Neural cell (in vitro differentiated cells): ENCODE results near the gene CDX4. TPM values are rescaled to one million over a fixed set of nuclear protein-coding genes. Genes with fewer than 3 reads are reported as not detected.

ENCODE experiments used
- H2AFZ ChIP-seq: fragments of 200-600, 300-800 bp; sonication (generic), shearing (Covaris generic); 2 replicates; pipeline ENCODE4 v1.6.0; 2014; ENCODE audit warnings: low read depth, mild to moderate bottlenecking, antibody characterized with exemption, low read length, moderate library complexity
- H3F3A ChIP-seq: fragments of 200-600 bp; shearing (Covaris generic); 2 replicates; pipeline ENCODE4 v1.6.1; 2016; ENCODE audit warnings: mild to moderate bottlenecking, moderate library complexity, mixed read lengths, antibody characterized with exemption, low read length; ENCODE audit not compliant: insufficient read depth, poor library complexity, severe bottlenecking
- H3K27ac ChIP-seq: fragments of 200-600, 300-800 bp; sonication (generic), shearing (Covaris generic); 2 replicates; pipeline ENCODE4 v1.5.1; 2014; ENCODE audit warnings: mild to moderate bottlenecking, low read length, moderate library complexity
- H3K27me3 ChIP-seq: fragments of 300-800, 200-600 bp; sonication (generic), shearing (Covaris generic); 2 replicates; pipeline ENCODE4 v1.6.0; 2014; ENCODE audit warnings: mild to moderate bottlenecking, low read depth, low read length, moderate library complexity; ENCODE audit not compliant: insufficient read depth
- H3K36me3 ChIP-seq: fragments of 300-800, 200-600 bp; sonication (generic), shearing (Covaris generic); 2 replicates; pipeline ENCODE4 v1.5.1; 2014; ENCODE audit warnings: mild to moderate bottlenecking, antibody characterized with exemption, low read length, moderate library complexity; ENCODE audit not compliant: insufficient read depth
- H3K4me2 ChIP-seq: fragments of 300-800, 200-600 bp; sonication (generic), shearing (Covaris generic); 2 replicates; pipeline ENCODE4 v1.6.0; 2014; ENCODE audit warnings: mild to moderate bottlenecking, low read length
- H3K4me3 ChIP-seq: fragments of 300-800, 200-600 bp; sonication (generic), shearing (Covaris generic); 2 replicates; pipeline ENCODE4 v1.5.1; 2014; ENCODE audit warnings: mild to moderate bottlenecking, low read length, moderate library complexity
- H3K79me2 ChIP-seq: fragments of 200-600 bp; shearing (Covaris generic); replicated peaks from 2 replicates; pipeline ENCODE4 v1.6.0; 2014; ENCODE audit warnings: mild to moderate bottlenecking, low read length, moderate library complexity; ENCODE audit not compliant: insufficient read depth
- H3K9ac ChIP-seq: fragments of 300-800, 200-600 bp; sonication (generic), shearing (Covaris generic); 2 replicates; pipeline ENCODE4 v1.6.1; 2016; ENCODE audit warnings: mild to moderate bottlenecking, low read length, mixed read lengths
- H3K9me2 ChIP-seq: fragments of 200-600 bp; shearing (Covaris generic); 2 replicates; pipeline ENCODE4 v1.6.1; 2016; ENCODE audit warnings: mild to moderate bottlenecking, low read length, mixed read lengths; ENCODE audit not compliant: insufficient read depth
- H3K9me3 ChIP-seq: fragments of 200-600, 300-800 bp; sonication (generic), shearing (Covaris generic); 2 replicates; pipeline ENCODE4 v1.6.1; 2016; ENCODE audit warnings: mild to moderate bottlenecking, mixed run types, low read length, moderate library complexity, mixed read lengths
- H4K20me1 ChIP-seq: fragments of 200-600 bp; shearing (Covaris generic); 2 replicates; pipeline ENCODE4 v1.6.1; 2016; ENCODE audit warnings: mild to moderate bottlenecking, mixed run types; ENCODE audit not compliant: insufficient read depth
- EP300 ChIP-seq: fragments of 450-650 bp; conservative IDR thresholded peaks from 2 replicates; pipeline ENCODE4 v1.6.1; 2014; ENCODE audit warnings: antibody characterized with exemption, mild to moderate bottlenecking, moderate library complexity; ENCODE audit not compliant: poor library complexity, severe bottlenecking
- EZH2 ChIP-seq: fragments of 200-600, 300-800 bp; shearing (Covaris generic), sonication (generic); IDR thresholded peaks from 2 replicates; pipeline ENCODE4 v1.6.1; 2014; ENCODE audit warnings: antibody characterized with exemption, low read length, borderline replicate concordance, mild to moderate bottlenecking; ENCODE audit not compliant: insufficient read depth, poor library complexity, severe bottlenecking
- MXI1 ChIP-seq: fragments of 450-650 bp; conservative IDR thresholded peaks from 2 replicates; pipeline ENCODE4 v1.6.1; 2014; ENCODE audit warnings: antibody characterized with exemption, mild to moderate bottlenecking; ENCODE audit not compliant: poor library complexity, severe bottlenecking
- POLR2AphosphoS5 ChIP-seq: IDR thresholded peaks from 2 replicates; pipeline ENCODE4 v1.6.1; 2012
- RAD21 ChIP-seq: fragments of 450-650 bp; conservative IDR thresholded peaks from 2 replicates; pipeline ENCODE4 v1.6.1; 2014; ENCODE audit warnings: antibody characterized with exemption, mild to moderate bottlenecking, moderate library complexity
- REST ChIP-seq: IDR thresholded peaks from 2 replicates; pipeline ENCODE4 v1.6.1; 2012; ENCODE audit warnings: borderline replicate concordance
- SMC3 ChIP-seq: fragments of 450-650 bp; conservative IDR thresholded peaks from 2 replicates; pipeline ENCODE4 v1.6.1; 2014; ENCODE audit warnings: antibody characterized with exemption, mild to moderate bottlenecking, moderate library complexity; ENCODE audit not compliant: poor library complexity
- TAF1 ChIP-seq: IDR thresholded peaks from 2 replicates; pipeline ENCODE4 v1.6.1; 2012; ENCODE audit warnings: low read depth
- polyA plus RNA-seq: library from polyadenylated mRNA; depleted of rRNA; stranded (reverse); fragments of >200 nt; gene quantifications from 2 replicates; pipeline ENCODE4 v1.2.3, GENCODE V29; 2014
- TF ChIP-seq, protein P1 (sequence below): fragments of 450-650 bp; IDR thresholded peaks from 2 replicates; pipeline ENCODE4 v1.5.1; 2014; ENCODE audit warnings: antibody characterized with exemption, mild to moderate bottlenecking, moderate library complexity; ENCODE audit not compliant: poor library complexity, severe bottlenecking

CDX4 gene
- polyA plus RNA-seq, 1 donor from 2014 or later = not detected

GRCh38 chrX:73412930-73413329 is 33.9 kb upstream of the CDX4 start:
- Histone ChIP-seq H4K20me1 (no peaks in the 10 kb centered on the region), H3F3A (no peaks in the 10 kb centered on the region), H3K27me3 (no peaks in the 10 kb centered on the region), H3K9me2 (no peaks in the 10 kb centered on the region), H2AFZ (no peak overlapping the region), H3K27ac (no peak overlapping the region), H3K36me3 (no peaks in the 10 kb centered on the region), H3K4me2 (no peak overlapping the region), H3K9me3 (no peaks in the 10 kb centered on the region), H3K79me2 (no peaks in the 10 kb centered on the region), H3K4me3 (no peak overlapping the region), H3K9ac (no peak overlapping the region)
- TF ChIP-seq MXI1 (no peak), RAD21 (no peak), SMC3 (no peak), REST (no peak), TAF1 (no peak), EZH2 (no peak)

GRCh38 chrX:73447311-73447794 is 500 bp downstream of the CDX4 start:
- H3K4me3 ChIP-seq = no peak overlapping the region
- no peak overlapping the region for H3K4me2 ChIP-seq
- no peaks in the 10 kb centered on the region for H3K36me3 ChIP-seq
- H3F3A ChIP-seq = no peaks in the 10 kb centered on the region
- no peaks in the 10 kb centered on the region for H3K79me2 ChIP-seq
- no peaks in the 10 kb centered on the region for H4K20me1 ChIP-seq
- H2AFZ ChIP-seq = no peak overlapping the region
- H3K27ac ChIP-seq = no peak overlapping the region
- no peaks in the 10 kb centered on the region for H3K9me2 ChIP-seq
- no peak overlapping the region for H3K9ac ChIP-seq
- TF ChIP-seq EP300 = no peak
- no peak for TF ChIP-seq SMC3
- TF ChIP-seq, protein P1, sequence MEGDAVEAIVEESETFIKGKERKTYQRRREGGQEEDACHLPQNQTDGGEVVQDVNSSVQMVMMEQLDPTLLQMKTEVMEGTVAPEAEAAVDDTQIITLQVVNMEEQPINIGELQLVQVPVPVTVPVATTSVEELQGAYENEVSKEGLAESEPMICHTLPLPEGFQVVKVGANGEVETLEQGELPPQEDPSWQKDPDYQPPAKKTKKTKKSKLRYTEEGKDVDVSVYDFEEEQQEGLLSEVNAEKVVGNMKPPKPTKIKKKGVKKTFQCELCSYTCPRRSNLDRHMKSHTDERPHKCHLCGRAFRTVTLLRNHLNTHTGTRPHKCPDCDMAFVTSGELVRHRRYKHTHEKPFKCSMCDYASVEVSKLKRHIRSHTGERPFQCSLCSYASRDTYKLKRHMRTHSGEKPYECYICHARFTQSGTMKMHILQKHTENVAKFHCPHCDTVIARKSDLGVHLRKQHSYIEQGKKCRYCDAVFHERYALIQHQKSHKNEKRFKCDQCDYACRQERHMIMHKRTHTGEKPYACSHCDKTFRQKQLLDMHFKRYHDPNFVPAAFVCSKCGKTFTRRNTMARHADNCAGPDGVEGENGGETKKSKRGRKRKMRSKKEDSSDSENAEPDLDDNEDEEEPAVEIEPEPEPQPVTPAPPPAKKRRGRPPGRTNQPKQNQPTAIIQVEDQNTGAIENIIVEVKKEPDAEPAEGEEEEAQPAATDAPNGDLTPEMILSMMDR = no peak
- no peak for TF ChIP-seq EZH2
- no peak for TF ChIP-seq POLR2AphosphoS5
- no peak for TF ChIP-seq RAD21
- TF ChIP-seq REST = no peak
- TF ChIP-seq TAF1 = no peak
- TF ChIP-seq MXI1 = no peak
- H3K9me3 ChIP-seq = no peaks in the 10 kb centered on the region
- peaks cover 16% of the 10 kb centered on the region for H3K27me3 ChIP-seq
